Activated CD4-positive, alpha-beta memory T cell treated with anti-CD3 and anti-CD28 coated beads for 36 hours (primary cell): ENCODE data around the gene NPLOC4. TPM values are rescaled to one million over a fixed set of nuclear protein-coding genes. Genes with fewer than 3 reads are reported as not detected.

Experiments
- CTCF ChIA-PET: fragments of 350-600 bp; sonication (Branson Sonifier 250); formaldehyde crosslinking; loops from one replicate; lab custom pipeline; 2021; ENCODE audit warnings: antibody characterized with exemption, inconsistent platforms; lab: Charles Lee
- POLR2A ChIA-PET: fragments of 350-600 bp; sonication (Branson Sonifier 250); formaldehyde crosslinking; loops from one replicate; lab custom pipeline; 2021; ENCODE audit warnings: antibody characterized with exemption; lab: Charles Lee
- DNase-seq: peaks from one replicate; pipeline ENCODE4 v3.0.0-alpha.2; 2020
- H3K27ac Mint-ChIP-seq: one replicate; pipeline ENCODE4 v1.8.0; 2021; ENCODE audit warnings: mixed read lengths
- H3K27me3 Mint-ChIP-seq: one replicate; pipeline ENCODE4 v1.8.0; 2021; ENCODE audit warnings: mixed read lengths
- H3K36me3 Mint-ChIP-seq: one replicate; pipeline ENCODE4 v1.8.0; 2021; ENCODE audit warnings: mixed read lengths
- H3K4me1 Mint-ChIP-seq: one replicate; pipeline ENCODE4 v1.8.0; 2021; ENCODE audit warnings: low read depth, mixed read lengths
- H3K4me3 Mint-ChIP-seq: one replicate; pipeline ENCODE4 v1.8.0; 2021; ENCODE audit warnings: mild to moderate bottlenecking, mixed read lengths
- H3K9me3 Mint-ChIP-seq: one replicate; pipeline ENCODE4 v1.8.0; 2021; ENCODE audit warnings: mixed read lengths
- intact Hi-C: fragments of 100-400 bp; cut with micrococcal nuclease; formaldehyde crosslinking; loops from one replicate; pipeline ENCODE4 v1.15.1; 2023
- total RNA-seq, 2 experiments: library from RNA; stranded (reverse); gene quantifications; one replicate each; pipeline ENCODE4 v1.2.3, GENCODE V29; 2021

NPLOC4 gene
- total RNA-seq, 2 experiments from 2014 or later, result 78.4 to 93.2 TPM

GRCh38 chr17:81549826-81550225, 87.1 kb downstream of the NPLOC4 start:
- Mint-ChIP-seq H3K27me3 (no peaks in the 10 kb centered on the region), H3K36me3 (peaks cover 21% of the 10 kb centered on the region), H3K4me1 (peaks cover 33% of the 10 kb centered on the region), H3K9me3 (no peaks in the 10 kb centered on the region), H3K27ac (no peak overlapping the region), H3K4me3 (peak overlapping the region; percentile 54)
- POLR2A ChIA-PET, result interaction anchor here (1.5 kb wide), 1 partner anchor 153 kb away, joined by 3 read pairs; the partner anchor contains the start of gene MRPL12
- CTCF ChIA-PET, result no interaction called here
- no peak for DNase-seq
- intact Hi-C loops, result no loop called here

- intact Hi-C loops, result no loop called here
- ChIA-PET POLR2A (no interaction called here), CTCF (no interaction called here)
- Mint-ChIP-seq H3K4me3 (no peak overlapping the region), H3K27me3 (no peaks in the 10 kb centered on the region), H3K4me1 (peaks cover 28% of the 10 kb centered on the region), H3K27ac (no peak overlapping the region), H3K9me3 (no peaks in the 10 kb centered on the region), H3K36me3 (peaks cover 21% of the 10 kb centered on the region)
- no peak for DNase-seq
Measured at GRCh38 chr17:81549031-81549557, 87.8 kb downstream of the NPLOC4 start.

GRCh38 chr17:81547614-81547982, 89.3 kb downstream of the NPLOC4 start:
- H3K9me3 Mint-ChIP-seq, result no peaks in the 10 kb centered on the region
- POLR2A ChIA-PET, result interaction anchor here (0.6 kb wide), 1 partner anchor 51 kb away, joined by 3 read pairs; no protein-coding TSS in a partner anchor
- peaks cover 18% of the 10 kb centered on the region for H3K4me1 Mint-ChIP-seq
- CTCF ChIA-PET, result no interaction called here
- intact Hi-C loops, result no loop called here
- H3K27ac Mint-ChIP-seq, result no peak overlapping the region
- DNase-seq, result no peak
- no peak overlapping the region for H3K4me3 Mint-ChIP-seq
- no peaks in the 10 kb centered on the region for H3K27me3 Mint-ChIP-seq
- H3K36me3 Mint-ChIP-seq, result peaks cover 28% of the 10 kb centered on the region

- Mint-ChIP-seq H3K4me3 (no peak overlapping the region), H3K4me1 (peaks cover 18% of the 10 kb centered on the region), H3K36me3 (peaks cover 30% of the 10 kb centered on the region), H3K27ac (no peak overlapping the region), H3K9me3 (no peaks in the 10 kb centered on the region), H3K27me3 (no peaks in the 10 kb centered on the region)
- intact Hi-C loops, result no loop called here
- POLR2A ChIA-PET, result interaction anchor here (0.6 kb wide), 1 partner anchor 51 kb away, joined by 3 read pairs; no protein-coding TSS in a partner anchor
- no peak for DNase-seq
- CTCF ChIA-PET, result no interaction called here
Measured at GRCh38 chr17:81546906-81547613, 89.9 kb downstream of the NPLOC4 start.

GRCh38 chr17:81545160-81545949, 91.6 kb downstream of the NPLOC4 start:
- Mint-ChIP-seq H3K27me3 (no peaks in the 10 kb centered on the region), H3K4me1 (peaks cover 10% of the 10 kb centered on the region), H3K4me3 (no peak overlapping the region), H3K36me3 (peaks cover 32% of the 10 kb centered on the region), H3K27ac (no peak overlapping the region), H3K9me3 (no peaks in the 10 kb centered on the region)
- ChIA-PET CTCF (no interaction called here), POLR2A (interaction anchor here (0.6 kb wide), 1 partner anchor 72 kb away, joined by 3 read pairs; no protein-coding TSS in a partner anchor)
- no peak for DNase-seq
- intact Hi-C loops, result no loop called here

- H3K9me3 Mint-ChIP-seq, result no peaks in the 10 kb centered on the region
- POLR2A ChIA-PET, result interaction anchor here (0.5 to 1.0 kb wide), 3 partner anchors 35 to 286 kb away, joined by 3 to 4 read pairs (median 3); no protein-coding TSS in a partner anchor
- no peak overlapping the region for H3K4me3 Mint-ChIP-seq
- CTCF ChIA-PET, result no interaction called here
- peaks cover 28% of the 10 kb centered on the region for H3K36me3 Mint-ChIP-seq
- H3K27ac Mint-ChIP-seq, result no peak overlapping the region
- intact Hi-C loops, result no loop called here
- H3K27me3 Mint-ChIP-seq, result no peaks in the 10 kb centered on the region
- no peak for DNase-seq
- H3K4me1 Mint-ChIP-seq, result peaks cover 2% of the 10 kb centered on the region
Measured at GRCh38 chr17:81544281-81544974, 92.5 kb downstream of the NPLOC4 start.

- ChIA-PET POLR2A (interaction anchor here (1.0 kb wide), 1 partner anchor 35 kb away, joined by 3 read pairs; no protein-coding TSS in a partner anchor), CTCF (interaction anchor here (0.6 kb wide), 1 partner anchor 10 kb away, joined by 3 read pairs; no protein-coding TSS in a partner anchor)
- no peaks in the 10 kb centered on the region for H3K9me3 Mint-ChIP-seq
- H3K36me3 Mint-ChIP-seq, result peaks cover 25% of the 10 kb centered on the region
- intact Hi-C loops, result no loop called here
- DNase-seq, result no peak
- no peak overlapping the region for H3K27ac Mint-ChIP-seq
- H3K27me3 Mint-ChIP-seq, result no peaks in the 10 kb centered on the region
- H3K4me3 Mint-ChIP-seq, result no peak overlapping the region
- no peaks in the 10 kb centered on the region for H3K4me1 Mint-ChIP-seq
Measured at GRCh38 chr17:81543756-81544155, 93.2 kb downstream of the NPLOC4 start.

GRCh38 chr17:81543339-81543675, 93.6 kb downstream of the NPLOC4 start:
- Mint-ChIP-seq H3K27ac (no peak overlapping the region), H3K9me3 (no peaks in the 10 kb centered on the region), H3K4me1 (no peaks in the 10 kb centered on the region), H3K27me3 (no peaks in the 10 kb centered on the region), H3K36me3 (peaks cover 28% of the 10 kb centered on the region), H3K4me3 (no peak overlapping the region)
- ChIA-PET POLR2A (interaction anchor here (1.0 kb wide), 1 partner anchor 36 kb away, joined by 3 read pairs; no protein-coding TSS in a partner anchor), CTCF (interaction anchor here (0.6 kb wide), 1 partner anchor 11 kb away, joined by 3 read pairs; no protein-coding TSS in a partner anchor)
- intact Hi-C loops, result no loop called here
- no peak for DNase-seq

- ChIA-PET CTCF (interaction anchor here (0.6 kb wide), 1 partner anchor 11 kb away, joined by 3 read pairs; no protein-coding TSS in a partner anchor), POLR2A (no interaction called here)
Measured at GRCh38 chr17:81542431-81543338, 94.2 kb downstream of the NPLOC4 start.

GRCh38 chr17:81541123-81541522, 95.8 kb downstream of the NPLOC4 start:
- H3K36me3 Mint-ChIP-seq, result peaks cover 24% of the 10 kb centered on the region
- POLR2A ChIA-PET, result no interaction called here

More at GRCh38 chr17:81542431-81543338, 94.2 kb downstream of the NPLOC4 start:
- H3K27me3 Mint-ChIP-seq, result no peaks in the 10 kb centered on the region
- intact Hi-C loops, result no loop called here
- no peak overlapping the region for H3K4me3 Mint-ChIP-seq
- no peaks in the 10 kb centered on the region for H3K4me1 Mint-ChIP-seq
- peaks cover 29% of the 10 kb centered on the region for H3K36me3 Mint-ChIP-seq
- H3K9me3 Mint-ChIP-seq, result no peaks in the 10 kb centered on the region
- no peak overlapping the region for H3K27ac Mint-ChIP-seq
- DNase-seq, result no peak

GRCh38 chr17:81540676-81541027, 96.3 kb downstream of the NPLOC4 start:
- no peak overlapping the region for H3K27ac Mint-ChIP-seq
- H3K9me3 Mint-ChIP-seq, result no peaks in the 10 kb centered on the region
- no peak overlapping the region for H3K4me3 Mint-ChIP-seq
- ChIA-PET CTCF (no interaction called here), POLR2A (no interaction called here)
- no peaks in the 10 kb centered on the region for H3K4me1 Mint-ChIP-seq
- H3K27me3 Mint-ChIP-seq, result peaks cover 5% of the 10 kb centered on the region
- intact Hi-C loops, result no loop called here
- no peak for DNase-seq
- peaks cover 22% of the 10 kb centered on the region for H3K36me3 Mint-ChIP-seq

More at GRCh38 chr17:81541123-81541522, 95.8 kb downstream of the NPLOC4 start:
- Mint-ChIP-seq H3K27ac (no peak overlapping the region), H3K4me1 (no peaks in the 10 kb centered on the region), H3K9me3 (no peaks in the 10 kb centered on the region), H3K4me3 (no peak overlapping the region), H3K27me3 (peaks cover under 1% of the 10 kb centered on the region)
- CTCF ChIA-PET, result no interaction called here
- intact Hi-C loops, result no loop called here
- DNase-seq, result no peak
